ENCODE results near the gene ANO1.
A peak's percentile ranks its signal among the peaks of the same experiment; 100 is the strongest.

The ANO1 gene

GRCh38 chr11:70040869-70041501 lies 37.1 kb upstream of the ANO1 start:
- H3K27me3 ChIP-seq (ENCODE audit: control insufficient read depth, insufficient read depth, low read length) = no peaks in the 10 kb centered on the region
- no peak overlapping the region for H3K9ac ChIP-seq
- no peak overlapping the region for H3K4me2 ChIP-seq (ENCODE audit: low read length)
- no peak overlapping the region for H3K4me3 ChIP-seq (ENCODE audit: low read depth, low read length)
- H3K27ac ChIP-seq = no peak overlapping the region
- H3K36me3 ChIP-seq (ENCODE audit: control insufficient read depth, insufficient read depth, low read length) = no peaks in the 10 kb centered on the region
- no peaks in the 10 kb centered on the region for H3K4me1 ChIP-seq
- no peaks in the 10 kb centered on the region for H3K79me2 ChIP-seq
- peaks cover 3% of the 10 kb centered on the region for H3K9me3 ChIP-seq (ENCODE audit: control insufficient read depth, low read length)
- no peak for TF ChIP-seq CTCF (IDR thresholded peaks at IDR 0.05)
- no peak overlapping the region for H2AFZ ChIP-seq

GRCh38 chr11:70043482-70043881 lies 34.6 kb upstream of the ANO1 start:
- Histone ChIP-seq H3K27ac (no peak overlapping the region), H3K36me3 (ENCODE audit: control insufficient read depth, insufficient read depth, low read length) (no peaks in the 10 kb centered on the region), H3K4me2 (ENCODE audit: low read length) (no peak overlapping the region), H3K27me3 (ENCODE audit: control insufficient read depth, insufficient read depth, low read length) (no peaks in the 10 kb centered on the region), H3K79me2 (no peaks in the 10 kb centered on the region), H3K4me3 (ENCODE audit: low read depth, low read length) (no peak overlapping the region), H3K4me1 (no peaks in the 10 kb centered on the region), H3K9ac (no peak overlapping the region), H3K9me3 (ENCODE audit: control insufficient read depth, low read length) (peaks cover 3% of the 10 kb centered on the region), H2AFZ (no peak overlapping the region)
- no peak for TF ChIP-seq CTCF (IDR thresholded peaks at IDR 0.05)

GRCh38 chr11:70046089-70046488 lies 32.0 kb upstream of the ANO1 start:
- Histone ChIP-seq H3K9me3 (ENCODE audit: control insufficient read depth, low read length) (peaks cover 3% of the 10 kb centered on the region), H2AFZ (no peak overlapping the region), H3K4me3 (ENCODE audit: low read depth, low read length) (no peak overlapping the region), H3K79me2 (no peaks in the 10 kb centered on the region), H3K27me3 (ENCODE audit: control insufficient read depth, insufficient read depth, low read length) (no peaks in the 10 kb centered on the region), H3K4me1 (peaks cover 4% of the 10 kb centered on the region), H3K27ac (no peak overlapping the region), H3K36me3 (ENCODE audit: control insufficient read depth, insufficient read depth, low read length) (no peaks in the 10 kb centered on the region), H3K4me2 (ENCODE audit: low read length) (no peak overlapping the region), H3K9ac (no peak overlapping the region)
- TF ChIP-seq CTCF (IDR thresholded peaks at IDR 0.05) = no peak

GRCh38 chr11:70048279-70049024 lies 29.7 kb upstream of the ANO1 start:
- peak; percentile 29 for TF ChIP-seq CTCF (IDR thresholded peaks at IDR 0.05)
- H3K27ac ChIP-seq = no peak overlapping the region
- H2AFZ ChIP-seq = peak overlapping the region; percentile 33

More at GRCh38 chr11:70048279-70049024, 29.7 kb upstream of the ANO1 start:
- Histone ChIP-seq H3K79me2 (no peaks in the 10 kb centered on the region), H3K36me3 (ENCODE audit: control insufficient read depth, insufficient read depth, low read length) (no peaks in the 10 kb centered on the region), H3K4me3 (ENCODE audit: low read depth, low read length) (no peak overlapping the region), H3K9me3 (ENCODE audit: control insufficient read depth, low read length) (peaks cover 3% of the 10 kb centered on the region), H3K4me2 (ENCODE audit: low read length) (peak overlapping the region; percentile 47), H3K4me1 (peaks cover 4% of the 10 kb centered on the region), H3K9ac (no peak overlapping the region), H3K27me3 (ENCODE audit: control insufficient read depth, insufficient read depth, low read length) (no peaks in the 10 kb centered on the region)

Measured in parathyroid adenoma (tissue), 2 donors.